ENCODE results near the gene NAV2. TPM values are rescaled to one million over a fixed set of nuclear protein-coding genes. Genes with fewer than 3 reads are reported as not detected.
A peak's percentile ranks its signal among the peaks of the same experiment; 100 is the strongest.

Gene NAV2
- total and polyA plus RNA-seq, 10 donors, result 0.46 to 11.6 (median 4.1) TPM

DNA sequence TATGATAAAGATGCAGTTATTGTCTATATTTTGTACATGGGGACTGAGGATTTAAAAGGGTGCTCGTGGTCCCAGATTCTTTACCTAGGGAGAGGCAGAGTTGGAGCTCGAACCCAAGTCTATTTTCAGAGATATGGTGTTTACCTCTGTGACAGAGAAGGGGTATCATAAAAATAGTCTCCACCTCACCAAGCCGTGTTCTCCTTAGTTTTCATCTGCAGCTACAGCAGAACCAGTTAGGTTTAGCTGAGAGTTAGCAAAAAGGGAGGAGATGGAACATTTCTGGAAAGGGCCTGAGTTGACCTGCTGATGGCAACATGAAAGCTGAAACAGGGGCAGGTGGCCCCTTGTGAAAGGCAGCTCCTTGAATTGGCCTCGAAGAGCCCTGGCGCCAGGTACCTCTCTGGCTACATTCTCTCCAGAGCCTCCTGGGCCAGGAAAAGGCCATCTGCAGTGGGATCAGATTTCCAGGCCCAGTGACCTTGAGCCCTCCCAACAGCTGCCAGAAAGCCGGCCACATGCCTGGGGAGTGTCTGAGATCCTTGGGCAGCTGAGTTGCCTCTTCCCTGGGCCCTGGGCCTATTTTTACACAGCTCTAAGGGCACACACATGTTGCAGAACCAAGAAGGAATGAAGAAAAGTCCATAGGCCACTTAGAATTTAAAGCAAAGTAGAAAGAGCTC, 136.6 kb downstream of the NAV2 start:
- 60 to 82% (median 79%) methylated on average over 6 of the region's 6 CpGs for WGBS, 5 donors
- H3K27me3 ChIP-seq (replicated peaks in 1 of 7), result no peaks in the 10 kb centered on the region
- H3K4me1 ChIP-seq, result peaks cover 0 to 20% (median 10%) of the 10 kb centered on the region in 6 donors
- no peaks in the 10 kb centered on the region for H3K36me3 ChIP-seq
- TF ChIP-seq POLR2AphosphoS5 (IDR thresholded peaks at IDR 0.05) (peak in 1 of 3 donors; percentile 49), POLR2A (IDR thresholded peaks at IDR 0.05) (no peak)
- TF ChIP-seq, protein P1, sequence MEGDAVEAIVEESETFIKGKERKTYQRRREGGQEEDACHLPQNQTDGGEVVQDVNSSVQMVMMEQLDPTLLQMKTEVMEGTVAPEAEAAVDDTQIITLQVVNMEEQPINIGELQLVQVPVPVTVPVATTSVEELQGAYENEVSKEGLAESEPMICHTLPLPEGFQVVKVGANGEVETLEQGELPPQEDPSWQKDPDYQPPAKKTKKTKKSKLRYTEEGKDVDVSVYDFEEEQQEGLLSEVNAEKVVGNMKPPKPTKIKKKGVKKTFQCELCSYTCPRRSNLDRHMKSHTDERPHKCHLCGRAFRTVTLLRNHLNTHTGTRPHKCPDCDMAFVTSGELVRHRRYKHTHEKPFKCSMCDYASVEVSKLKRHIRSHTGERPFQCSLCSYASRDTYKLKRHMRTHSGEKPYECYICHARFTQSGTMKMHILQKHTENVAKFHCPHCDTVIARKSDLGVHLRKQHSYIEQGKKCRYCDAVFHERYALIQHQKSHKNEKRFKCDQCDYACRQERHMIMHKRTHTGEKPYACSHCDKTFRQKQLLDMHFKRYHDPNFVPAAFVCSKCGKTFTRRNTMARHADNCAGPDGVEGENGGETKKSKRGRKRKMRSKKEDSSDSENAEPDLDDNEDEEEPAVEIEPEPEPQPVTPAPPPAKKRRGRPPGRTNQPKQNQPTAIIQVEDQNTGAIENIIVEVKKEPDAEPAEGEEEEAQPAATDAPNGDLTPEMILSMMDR (IDR thresholded peaks at IDR 0.05 in 8 of 11, conservative IDR thresholded peaks at IDR 0.05 in 3 of 11), result no peak
- H3K9me3 ChIP-seq, result peaks cover 0 to 3% (median 0%) of the 10 kb centered on the region in 8 donors
- H3K4me3 ChIP-seq, result no peak overlapping the region
- intact Hi-C loops (cut with DNase I; ENCODE audit: low total_unique reads), result no loop called here
- no peak for DNase-seq
- peak overlapping the region in 2 of 8 donors; percentile 7 to 31 for H3K27ac ChIP-seq

DNA sequence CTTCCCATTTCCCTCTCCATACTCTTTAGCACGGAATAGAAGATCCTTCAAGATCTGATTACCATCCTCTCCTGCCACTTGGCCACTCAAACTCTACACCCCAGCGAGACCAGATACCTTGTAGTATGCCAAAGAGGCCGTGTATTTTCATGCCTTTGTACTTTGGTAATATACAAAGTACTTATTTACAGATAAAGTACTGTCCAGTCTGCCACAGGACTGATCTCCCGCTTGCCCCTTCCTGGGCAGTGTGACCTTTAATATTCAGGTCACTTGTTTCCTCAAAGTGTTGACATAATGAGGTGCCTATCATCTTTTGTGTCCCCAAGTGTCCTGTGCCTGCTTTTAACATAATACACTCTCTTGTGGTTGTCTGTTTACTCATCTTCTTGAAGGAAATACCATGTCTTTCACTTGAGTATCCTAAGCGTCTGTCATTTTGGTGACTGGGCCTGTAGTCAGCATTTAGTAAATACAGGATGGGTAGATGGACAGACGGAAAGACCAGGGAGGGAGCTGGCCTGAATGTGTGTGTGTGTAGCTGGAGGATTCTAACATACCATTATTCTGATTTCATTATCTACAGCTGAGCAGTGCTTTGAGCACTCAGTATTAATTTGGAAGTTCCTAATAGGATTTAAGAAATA, 137.4 kb downstream of the NAV2 start:
- intact Hi-C loops (cut with DNase I; ENCODE audit: low total_unique reads), result no loop called here

DNA sequence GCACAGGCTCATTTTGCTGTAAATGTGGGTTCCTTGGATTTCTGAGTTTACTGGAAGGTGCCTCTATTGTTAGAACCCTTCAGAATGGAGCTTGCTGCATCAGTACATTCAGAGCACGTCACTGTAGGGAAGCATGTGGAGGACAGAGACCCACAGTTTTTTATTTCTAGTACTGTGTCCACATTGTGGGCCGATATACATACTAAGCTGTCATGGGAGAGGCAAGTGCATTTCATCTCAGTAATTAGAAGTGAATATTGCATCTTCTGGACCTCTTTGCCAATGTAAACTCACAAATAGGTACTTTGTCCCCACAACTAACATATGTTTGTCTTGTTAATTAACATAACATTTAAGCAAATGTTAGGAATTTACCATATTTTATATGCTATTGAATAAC, 139.7 kb downstream of the NAV2 start:
- H3K27ac ChIP-seq, result no peak overlapping the region
- H3K9me3 ChIP-seq, result peaks cover 0 to 3% (median 0%) of the 10 kb centered on the region in 8 donors
- H3K4me1 ChIP-seq, result peaks cover 0 to 17% (median 10%) of the 10 kb centered on the region in 6 donors
- no peak overlapping the region for H3K4me3 ChIP-seq
- WGBS, 5 donors, result 79 to 96% (median 89%) methylated on average over 2 of the region's 2 CpGs
- intact Hi-C loops (cut with DNase I; ENCODE audit: low total_unique reads), result no loop called here
- no peaks in the 10 kb centered on the region for H3K36me3 ChIP-seq
- DNase-seq, result no peak
- H3K27me3 ChIP-seq (replicated peaks in 1 of 7), result no peaks in the 10 kb centered on the region
- no peak for TF ChIP-seq POLR2A (IDR thresholded peaks at IDR 0.05)
- TF ChIP-seq, protein P1 (IDR thresholded peaks at IDR 0.05 in 8 of 11, conservative IDR thresholded peaks at IDR 0.05 in 3 of 11), result no peak
- TF ChIP-seq POLR2AphosphoS5 (IDR thresholded peaks at IDR 0.05), result no peak

More for the DNA sequence above, 137.4 kb downstream of the NAV2 start:
- TF ChIP-seq POLR2AphosphoS5 (IDR thresholded peaks at IDR 0.05), result no peak
- TF ChIP-seq, protein P1 (IDR thresholded peaks at IDR 0.05 in 8 of 11, conservative IDR thresholded peaks at IDR 0.05 in 3 of 11), result no peak
- TF ChIP-seq POLR2A (IDR thresholded peaks at IDR 0.05), result no peak
- H3K27ac ChIP-seq, result peak overlapping the region in 2 of 8 donors; percentile 7 to 31
- H3K36me3 ChIP-seq, result no peaks in the 10 kb centered on the region
- H3K4me3 ChIP-seq, result no peak overlapping the region
- peaks cover 0 to 3% (median 0%) of the 10 kb centered on the region in 8 donors for H3K9me3 ChIP-seq
- H3K4me1 ChIP-seq, result peaks cover 0 to 20% (median 10%) of the 10 kb centered on the region in 6 donors
- H3K27me3 ChIP-seq (replicated peaks in 1 of 7), result no peaks in the 10 kb centered on the region
- WGBS, 5 donors, result 77 to 88% (median 84%) methylated on average over 6 of the region's 6 CpGs
- DNase-seq, result no peak

DNA sequence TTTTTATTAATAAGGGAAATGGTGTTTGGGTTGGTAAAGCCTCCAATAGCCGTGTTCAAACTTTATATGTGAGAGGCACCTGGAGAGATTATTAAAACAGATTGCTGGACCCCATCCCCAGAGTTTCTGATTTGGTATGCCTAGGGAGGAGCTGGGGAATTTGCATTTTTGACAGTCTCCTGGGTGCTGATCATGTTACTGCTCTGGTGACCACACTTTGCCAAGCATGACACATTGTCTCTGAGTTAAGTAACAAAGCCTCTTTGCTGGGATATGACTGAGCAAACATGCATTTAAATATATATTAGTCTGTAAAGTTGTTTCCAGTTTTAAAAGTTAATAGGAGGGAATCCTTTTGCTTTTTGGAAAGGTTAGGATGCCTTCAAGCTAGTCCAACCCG, 140.4 kb downstream of the NAV2 start:
- H3K9me3 ChIP-seq, result peaks cover 0 to 3% (median 0%) of the 10 kb centered on the region in 8 donors
- TF ChIP-seq POLR2A (IDR thresholded peaks at IDR 0.05), result no peak
- TF ChIP-seq, protein P1 (IDR thresholded peaks at IDR 0.05 in 8 of 11, conservative IDR thresholded peaks at IDR 0.05 in 3 of 11), result no peak
- no peak for TF ChIP-seq POLR2AphosphoS5 (IDR thresholded peaks at IDR 0.05)
- DNase-seq, result no peak
- no peak overlapping the region for H3K4me3 ChIP-seq
- no peaks in the 10 kb centered on the region for H3K36me3 ChIP-seq
- intact Hi-C loops (cut with DNase I; ENCODE audit: low total_unique reads), result no loop called here
- H3K4me1 ChIP-seq, result peaks cover 0 to 13% (median 6%) of the 10 kb centered on the region in 6 donors
- H3K27me3 ChIP-seq (replicated peaks in 1 of 7), result no peaks in the 10 kb centered on the region
- 72 to 88% (median 82%) methylated on average over 2 of the region's 2 CpGs for WGBS, 5 donors
- no peak overlapping the region for H3K27ac ChIP-seq
